ENCODE data around the gene DES. TPM values are rescaled to one million over a fixed set of nuclear protein-coding genes. Genes with fewer than 3 reads are reported as not detected.

The DES gene
- total and polyA plus RNA-seq, 9 of the 15 experiments (the other 6 are each of a cell fraction or from before 2014, with no cell fraction given) = 2.5 to 58.9 (median 21.9) TPM

- TF ChIP-seq NKRF (IDR thresholded peaks at IDR 0.05; ENCODE audit: borderline replicate concordance) = no peak
- TF ChIP-seq TEAD4 (IDR thresholded peaks at IDR 0.05; ENCODE audit: low read length) = no peak
- no peak for TF ChIP-seq TEAD4 (CRISPR knock-in tag; IDR thresholded peaks at IDR 0.05; ENCODE audit: borderline replicate concordance)
- TF ChIP-seq NR2C2 (CRISPR knock-in tag; IDR thresholded peaks at IDR 0.05) = no peak
- no peak for TF ChIP-seq NR2C2 (tag; IDR thresholded peaks at IDR 0.05)
- TF ChIP-seq ARID2 (IDR thresholded peaks at IDR 0.05) = no peak
- no peak for TF ChIP-seq CHD1 (IDR thresholded peaks at IDR 0.05; ENCODE audit: low read length)
- no peak for TF ChIP-seq ZBTB34 (CRISPR knock-in tag; IDR thresholded peaks at IDR 0.05)
- TF ChIP-seq TEAD2 (tag; IDR thresholded peaks at IDR 0.05) = no peak
- no peak for TF ChIP-seq SMARCC2 (IDR thresholded peaks at IDR 0.05; ENCODE audit: low read depth)
- no peak for TF ChIP-seq ZNF316 (IDR thresholded peaks at IDR 0.05)
- TF ChIP-seq TSC22D4 (tag; IDR thresholded peaks at IDR 0.05) = no peak
- no peak for TF ChIP-seq CAMTA2 (CRISPR knock-in tag; conservative IDR thresholded peaks at IDR 0.05)
- no peak for TF ChIP-seq FOXP1 (CRISPR knock-in tag; IDR thresholded peaks at IDR 0.05)
- TF ChIP-seq TGIF2 (CRISPR knock-in tag; IDR thresholded peaks at IDR 0.05) = no peak
Measured at GRCh38 chr2:219422952-219423534, 4.9 kb downstream of the DES start (continued).

All from K562 (cell line).